ENCODE measurements around the gene ACAD9.
"Not testable (repeated sequence)": the region's sequence is repeated elsewhere in the genome, so short reads cannot be mapped to it uniquely, and the experiment has no call there.

Gene ACAD9

GRCh38 chr3:128879125-128879969, at the start of gene ACAD9:
TSS of gene ACAD9 (plus strand) at chr3:128879620. CDS start at chr3:128879692, 72 bp downstream.
- peak; percentile 94 for DNase-seq (ENCODE audit: low read depth in 2 of 2, low spot score in 1 of 2)

DNA sequence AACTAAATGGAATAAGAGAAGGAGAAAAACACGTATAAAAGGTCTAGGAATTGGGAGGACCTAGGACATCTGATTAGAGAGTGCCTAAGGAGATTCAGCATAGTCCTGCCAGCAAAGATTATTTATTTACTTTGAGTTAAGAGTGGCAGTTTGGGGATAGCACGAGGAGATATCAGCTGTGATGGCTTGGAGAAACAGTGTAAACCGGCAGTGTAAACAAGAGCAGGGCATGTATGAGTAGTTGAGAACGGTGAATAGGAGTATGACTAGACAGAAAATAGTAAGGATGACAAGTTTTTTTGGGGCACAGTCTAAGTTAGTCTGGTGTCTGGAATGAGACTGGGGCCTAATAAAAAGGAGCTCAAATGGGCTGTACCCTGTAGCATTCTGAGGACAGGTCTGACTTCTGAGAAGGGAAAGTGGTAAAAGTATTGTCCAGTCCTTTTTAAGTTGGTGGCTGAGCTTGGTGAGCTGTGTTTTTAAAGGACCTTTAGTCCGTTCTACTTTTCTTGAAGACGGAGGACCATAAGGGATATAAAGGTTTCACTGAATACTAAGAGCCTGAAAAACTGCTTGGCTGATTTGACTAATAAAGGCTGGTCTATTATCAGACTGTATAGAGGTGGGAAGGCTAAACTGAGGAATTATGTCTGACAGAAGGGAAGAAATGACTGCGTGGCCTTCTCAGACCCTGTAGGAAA, 49.3 kb upstream of the ACAD9 start:
- DNase-seq (ENCODE audit: low read depth in 2 of 2, low spot score in 1 of 2): not testable (repeated sequence)

DNA sequence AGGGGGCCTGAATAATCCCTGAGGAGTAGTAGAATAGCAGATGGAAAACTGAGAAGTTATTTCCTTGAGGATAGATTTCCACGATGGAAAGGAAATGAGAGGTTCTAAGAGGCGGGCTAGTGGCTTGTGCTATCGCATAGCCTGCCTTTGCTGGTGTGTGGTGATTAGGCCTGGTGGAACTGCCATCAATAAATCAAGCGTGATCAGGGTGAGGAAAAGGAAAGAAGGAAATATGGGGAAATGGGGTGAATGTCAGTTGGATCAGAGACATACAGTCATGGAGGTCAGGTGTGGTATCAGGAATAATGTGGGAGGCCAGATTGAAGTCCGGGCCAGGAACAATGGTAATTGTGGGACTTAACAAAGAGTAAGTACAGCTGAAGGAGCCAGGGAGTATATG, 48.7 kb upstream of the ACAD9 start:
- DNase-seq (ENCODE audit: low read depth in 2 of 2, low spot score in 1 of 2): not testable (repeated sequence)

- DNase-seq (ENCODE audit: low read depth in 2 of 2, low spot score in 1 of 2): not testable (repeated sequence)
Observed at GRCh38 chr3:128832979-128833378, 46.4 kb upstream of the ACAD9 start.

DNA sequence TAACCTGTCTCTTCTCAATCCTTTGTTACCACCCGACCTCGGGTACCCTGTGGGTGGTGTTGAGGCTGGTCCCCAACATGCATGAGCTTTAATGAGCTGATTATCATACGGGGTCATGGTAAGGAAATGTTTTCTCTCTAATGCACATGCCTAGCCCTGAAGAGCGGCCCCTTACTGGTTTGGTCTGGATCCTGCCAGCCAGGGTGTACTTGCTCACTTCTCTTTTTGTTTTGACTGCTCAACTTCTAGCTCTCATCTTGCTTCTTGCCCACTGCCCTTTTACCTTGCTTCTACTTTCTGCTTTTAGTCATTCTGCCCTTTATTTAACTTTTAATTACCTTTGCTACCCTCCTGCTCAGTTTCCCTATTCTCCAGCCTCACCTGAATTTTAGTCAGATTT, 44.3 kb upstream of the ACAD9 start:
- DNase-seq (ENCODE audit: low read depth in 2 of 2, low spot score in 1 of 2): no peak

DNA sequence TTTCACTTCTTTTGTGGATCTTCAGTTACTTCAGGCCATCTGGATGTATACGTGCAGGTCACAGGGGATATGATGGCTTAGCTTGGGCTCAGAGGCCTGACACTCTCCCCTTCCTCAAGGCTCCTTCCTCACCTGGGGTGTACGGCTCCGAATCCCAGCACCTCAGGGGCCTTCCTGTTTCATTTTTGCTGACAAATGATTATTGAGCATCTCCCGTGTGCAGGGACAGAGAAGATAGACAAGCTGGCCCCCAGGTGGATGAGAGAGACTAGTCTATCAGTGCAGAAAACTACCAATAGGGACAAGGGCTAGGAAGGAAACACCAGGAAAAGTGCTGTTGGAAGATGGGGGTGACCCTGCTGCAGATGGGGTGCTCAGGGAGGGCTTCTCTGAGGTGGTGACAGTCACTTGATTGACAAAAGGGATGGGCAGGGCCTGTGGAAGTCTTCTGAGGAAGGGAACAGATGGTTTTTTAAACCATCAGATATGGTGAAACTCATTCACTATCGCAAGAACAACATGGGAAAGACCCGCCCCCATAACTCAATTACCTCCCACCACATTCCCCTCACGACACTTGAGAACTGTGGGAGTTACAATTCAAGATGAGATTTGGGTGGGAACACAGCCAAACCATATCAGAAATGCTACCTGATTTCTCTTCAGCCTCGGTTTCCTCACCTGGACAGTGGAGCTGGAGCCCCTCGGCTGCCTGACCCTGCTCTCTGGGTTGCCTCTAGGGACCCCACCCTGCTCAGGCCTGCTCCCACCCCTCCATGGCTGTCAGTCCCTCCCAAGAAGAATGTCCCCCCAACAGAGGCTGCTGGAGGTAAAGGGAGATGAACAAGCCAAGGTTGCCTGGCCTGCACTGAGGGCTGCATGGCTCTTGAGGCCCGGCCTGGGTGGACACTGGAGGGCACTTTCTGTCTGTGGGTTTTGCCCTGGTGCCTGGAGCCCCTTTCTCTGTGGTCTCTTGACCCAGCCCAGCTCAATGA, 37.2 kb upstream of the ACAD9 start:
- no peak for DNase-seq (ENCODE audit: low read depth in 2 of 2, low spot score in 1 of 2)

DNA sequence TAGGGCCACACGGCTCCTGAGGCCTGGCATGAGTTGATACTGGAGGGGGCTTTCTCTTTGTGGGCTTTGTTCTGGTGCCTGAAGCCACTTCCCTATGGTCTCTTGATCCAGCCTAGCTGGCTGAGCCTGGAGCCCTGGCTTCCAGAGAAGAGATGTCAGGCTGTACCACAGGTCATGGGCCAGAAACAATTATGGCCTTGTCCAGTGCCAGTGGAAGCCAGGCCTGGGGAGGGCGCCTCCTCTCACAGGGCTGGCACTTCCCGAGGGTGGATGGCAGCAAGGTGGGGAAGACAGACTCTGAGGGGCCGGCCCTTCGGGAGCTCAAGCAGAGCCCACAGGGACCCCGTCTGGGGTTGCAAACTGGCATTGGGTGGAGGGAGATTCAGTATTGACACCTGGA, 34.9 kb upstream of the ACAD9 start:
- DNase-seq (ENCODE audit: low read depth in 2 of 2, low spot score in 1 of 2): no peak

GRCh38 chr3:128845119-128845777, 34.2 kb upstream of the ACAD9 start:
- DNase-seq (ENCODE audit: low read depth in 2 of 2, low spot score in 1 of 2): no peak

- peak; percentile 40 to 64 for DNase-seq (ENCODE audit: low read depth in 2 of 2, low spot score in 1 of 2)
Observed at GRCh38 chr3:128845778-128846485, 33.5 kb upstream of the ACAD9 start.

- no peak for DNase-seq (ENCODE audit: low read depth in 2 of 2, low spot score in 1 of 2)
Observed at GRCh38 chr3:128846486-128846891, 32.9 kb upstream of the ACAD9 start.

DNA sequence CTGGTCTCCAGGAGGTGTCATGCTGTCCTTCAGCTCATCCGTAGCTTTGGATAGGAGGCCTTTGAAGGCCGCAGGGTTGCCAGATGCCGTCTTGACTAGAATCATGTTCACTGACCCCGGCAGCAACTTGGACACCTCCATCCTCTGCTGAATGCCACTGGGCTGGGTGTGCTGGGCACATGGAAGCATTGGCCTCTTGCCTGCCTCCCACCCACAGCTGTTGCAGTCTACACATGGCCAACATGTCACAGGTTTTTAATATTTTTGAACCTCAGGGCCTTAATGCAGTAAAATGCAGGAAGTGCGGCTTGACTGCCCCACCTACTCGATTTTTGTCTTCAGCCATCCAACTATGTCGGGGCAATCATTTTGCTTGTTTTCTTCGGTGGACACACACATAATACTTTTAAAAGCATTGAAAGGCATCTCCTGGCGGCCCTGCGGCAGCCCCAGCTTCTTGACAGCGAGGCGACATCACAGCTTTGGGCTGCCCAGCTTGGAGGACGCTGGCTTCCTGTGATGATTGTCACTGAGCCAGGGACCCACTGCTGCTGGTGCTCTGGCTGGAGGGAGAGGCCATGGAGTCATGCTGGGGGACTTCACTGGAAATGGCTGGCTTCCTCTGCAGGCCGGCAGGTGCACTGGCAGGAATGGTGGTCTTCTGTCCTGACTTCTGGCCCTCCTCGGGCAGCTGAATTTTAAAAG, 31.6 kb upstream of the ACAD9 start:
- no peak for DNase-seq (ENCODE audit: low read depth in 2 of 2, low spot score in 1 of 2)

GRCh38 chr3:128848936-128849335, 30.5 kb upstream of the ACAD9 start:
- no peak for DNase-seq (ENCODE audit: low read depth in 2 of 2, low spot score in 1 of 2)

- DNase-seq (ENCODE audit: low read depth in 2 of 2, low spot score in 1 of 2): no peak
Observed at GRCh38 chr3:128849911-128850455, 29.4 kb upstream of the ACAD9 start.

DNA sequence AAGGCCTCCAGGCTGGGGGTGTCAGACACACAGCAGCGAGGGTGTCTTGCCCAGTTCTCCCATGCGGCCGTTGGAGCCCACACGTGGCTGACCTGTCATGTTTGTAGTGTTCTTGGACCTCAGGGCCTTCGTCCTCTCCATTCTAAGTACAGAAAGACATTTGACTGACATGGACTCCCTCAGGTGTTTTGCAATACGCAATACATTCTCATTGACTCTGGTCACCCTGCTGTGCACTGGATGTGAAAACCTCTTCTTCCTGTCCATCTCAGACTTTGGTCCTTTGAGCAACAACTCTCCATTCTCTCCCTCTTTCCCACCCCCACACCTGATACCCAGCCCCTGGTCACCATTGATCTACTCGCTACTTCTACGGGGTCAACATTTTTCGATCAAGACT, 28.9 kb upstream of the ACAD9 start:
- DNase-seq (ENCODE audit: low read depth in 2 of 2, low spot score in 1 of 2): no peak

DNA sequence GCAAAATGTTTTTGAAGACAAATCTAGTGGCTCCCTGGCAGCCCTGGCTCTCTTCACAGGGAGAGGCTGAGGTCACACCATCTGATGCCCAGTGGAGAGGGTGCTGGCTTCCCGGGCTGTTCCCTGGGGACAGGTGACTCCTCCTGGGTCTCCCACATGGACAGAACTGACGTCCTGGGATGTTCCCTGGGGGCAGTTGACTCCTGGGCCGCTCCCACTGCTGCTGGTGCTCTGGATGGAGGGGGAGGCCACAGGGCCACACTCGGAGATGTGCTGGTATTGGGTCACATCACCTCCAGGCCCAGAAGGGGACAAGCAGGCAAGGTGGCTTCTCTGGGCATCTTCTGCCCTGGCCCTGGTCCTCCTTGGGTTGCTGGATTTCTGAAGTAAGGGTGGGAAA, 27.8 kb upstream of the ACAD9 start:
- DNase-seq (ENCODE audit: low read depth in 2 of 2, low spot score in 1 of 2): no peak

DNA sequence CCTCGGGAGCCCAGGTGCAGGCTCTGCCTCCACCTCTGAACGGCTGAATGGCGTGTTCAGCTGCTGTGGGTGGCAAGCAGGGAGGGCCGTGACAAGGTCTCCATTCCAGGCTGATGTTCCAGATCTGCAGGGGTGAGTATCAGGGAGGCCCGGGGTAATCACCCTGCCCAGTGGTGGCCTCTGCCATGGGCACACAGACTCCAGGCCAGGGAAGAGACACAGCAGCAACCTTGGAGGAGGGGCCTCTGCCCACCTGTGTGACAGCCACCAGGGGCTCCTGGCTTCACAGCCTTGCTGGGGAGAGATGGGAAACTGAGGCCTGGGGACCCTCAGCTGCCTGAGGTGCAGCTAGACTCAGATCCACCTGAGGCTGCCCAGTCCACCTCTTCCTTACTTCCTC, 25.6 kb upstream of the ACAD9 start:
- DNase-seq (ENCODE audit: low read depth in 2 of 2, low spot score in 1 of 2): no peak

DNA sequence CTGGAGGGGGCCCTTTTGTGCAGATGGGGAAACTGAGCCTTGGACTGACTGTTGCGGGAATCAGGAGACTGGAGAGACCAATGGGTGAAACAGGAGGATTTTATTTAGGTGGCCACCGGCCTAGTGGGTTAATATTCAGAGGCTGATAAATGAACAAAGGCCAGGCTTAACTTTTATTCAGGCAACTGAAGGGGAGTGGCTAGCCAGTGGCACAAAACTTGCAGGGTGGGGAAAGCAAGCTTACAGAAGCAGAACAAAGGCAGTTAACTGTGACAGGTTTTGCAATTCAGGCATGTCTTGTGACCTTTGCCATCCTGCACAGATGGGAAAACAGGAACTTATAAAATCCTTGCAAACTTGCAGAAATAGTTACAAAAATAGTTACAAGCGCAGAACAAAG, 24.9 kb upstream of the ACAD9 start:
- DNase-seq (ENCODE audit: low read depth in 2 of 2, low spot score in 1 of 2): no peak

DNA sequence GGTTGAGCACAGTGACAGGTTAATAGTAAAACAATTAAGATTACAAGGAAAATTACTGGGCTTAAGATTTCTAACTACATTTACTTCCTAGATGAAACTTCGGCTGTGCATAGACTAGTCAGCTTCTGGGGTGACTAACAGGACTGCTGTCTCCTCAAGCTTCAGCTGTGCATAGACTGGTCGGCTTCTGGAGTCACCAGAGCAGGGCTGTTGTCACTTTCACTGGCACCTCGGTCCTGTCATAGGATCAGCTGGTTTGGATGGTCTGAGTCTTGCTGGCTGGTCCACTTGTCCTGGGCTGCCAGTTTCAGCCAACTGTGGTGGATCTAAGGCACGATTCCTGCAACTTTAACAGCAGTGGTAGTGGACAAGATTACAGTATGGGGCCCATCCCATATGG, 23.9 kb upstream of the ACAD9 start:
- no peak for DNase-seq (ENCODE audit: low read depth in 2 of 2, low spot score in 1 of 2)

DNA sequence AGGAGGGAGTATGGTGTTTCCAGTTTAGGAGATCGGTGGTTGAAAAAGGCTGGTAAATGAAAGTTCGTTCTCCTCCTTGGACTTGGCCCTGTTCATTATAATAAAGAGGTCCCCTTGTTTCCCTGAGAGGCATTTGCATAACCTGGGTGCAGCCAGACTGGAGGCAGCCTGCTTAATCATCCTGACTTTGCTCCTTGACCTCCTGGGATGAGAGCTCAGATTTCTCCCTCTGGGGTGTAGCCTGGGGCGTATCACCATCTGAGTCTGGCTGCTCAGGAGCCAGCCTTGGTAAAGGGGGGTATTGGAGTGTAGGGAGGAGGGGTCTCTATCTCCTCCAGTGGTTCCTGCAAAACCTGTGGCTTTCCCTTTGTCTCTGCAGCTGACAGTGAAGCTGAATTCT, 21.3 kb upstream of the ACAD9 start:
- DNase-seq (ENCODE audit: low read depth in 2 of 2, low spot score in 1 of 2): no peak

Measured in stimulated activated CD8-positive, alpha-beta memory T cell treated with anti-CD3 and anti-CD28 coated beads, Interleukin-4, amount 100 ng/mL, for 4 hours (primary cell).